EL (cell line): ENCODE measurements around the gene PCDHB15.
"Not testable (repeated sequence)": the region's sequence is repeated elsewhere in the genome, so short reads cannot be mapped to it uniquely, and the experiment has no call there.

ENCODE experiments used
- DNase-seq: peaks from one replicate; pipeline ENCODE4 v3.0.0-alpha.2; 2016

Gene PCDHB15

DNA sequence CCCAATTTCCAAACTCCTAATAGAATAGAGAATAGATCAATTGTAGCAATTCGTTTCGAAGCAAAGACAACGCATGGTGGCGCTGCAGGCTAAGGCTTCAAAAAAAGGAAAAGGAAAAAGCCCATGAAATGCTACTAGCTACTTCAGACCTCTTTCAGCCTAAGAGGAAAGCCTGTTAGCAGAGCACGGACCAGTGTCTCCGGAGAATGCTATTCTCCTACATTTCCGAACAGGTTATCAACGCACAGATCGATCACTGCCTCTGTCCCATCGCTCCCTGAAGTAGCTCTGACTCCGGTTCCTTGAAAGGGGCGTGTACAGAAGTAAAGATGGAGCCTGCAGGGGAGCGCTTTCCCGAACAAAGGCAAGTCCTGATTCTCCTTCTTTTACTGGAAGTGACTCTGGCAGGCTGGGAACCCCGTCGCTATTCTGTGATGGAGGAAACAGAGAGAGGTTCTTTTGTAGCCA is at the start of gene PCDHB15:
Gene PCDHB15 (plus strand): TSS at position 146 of the 468 bp plus-strand sequence. CDS start 184 bp downstream, at position 330.
- peak; percentile 26 for DNase-seq

DNA sequence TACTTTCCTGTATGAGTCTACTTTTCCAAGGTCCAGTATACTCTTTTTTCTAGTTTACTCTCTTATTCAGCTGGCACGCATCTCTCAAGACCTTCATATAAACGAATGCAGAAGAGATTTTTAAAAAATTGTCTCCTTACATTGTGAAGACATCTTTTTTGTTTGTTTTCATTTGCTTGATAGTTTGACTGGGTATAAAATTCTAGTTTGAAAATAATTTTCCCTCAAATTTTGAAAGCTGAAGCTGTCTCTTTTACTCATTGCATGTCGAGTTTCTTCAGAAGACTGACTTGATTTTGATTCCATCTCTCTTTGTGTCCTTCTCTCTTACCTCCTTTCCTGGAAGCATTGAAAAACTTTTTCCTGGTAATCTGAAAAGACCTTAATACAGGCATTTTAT is 48.8 kb upstream of the PCDHB15 start:
- no peak for DNase-seq

DNA sequence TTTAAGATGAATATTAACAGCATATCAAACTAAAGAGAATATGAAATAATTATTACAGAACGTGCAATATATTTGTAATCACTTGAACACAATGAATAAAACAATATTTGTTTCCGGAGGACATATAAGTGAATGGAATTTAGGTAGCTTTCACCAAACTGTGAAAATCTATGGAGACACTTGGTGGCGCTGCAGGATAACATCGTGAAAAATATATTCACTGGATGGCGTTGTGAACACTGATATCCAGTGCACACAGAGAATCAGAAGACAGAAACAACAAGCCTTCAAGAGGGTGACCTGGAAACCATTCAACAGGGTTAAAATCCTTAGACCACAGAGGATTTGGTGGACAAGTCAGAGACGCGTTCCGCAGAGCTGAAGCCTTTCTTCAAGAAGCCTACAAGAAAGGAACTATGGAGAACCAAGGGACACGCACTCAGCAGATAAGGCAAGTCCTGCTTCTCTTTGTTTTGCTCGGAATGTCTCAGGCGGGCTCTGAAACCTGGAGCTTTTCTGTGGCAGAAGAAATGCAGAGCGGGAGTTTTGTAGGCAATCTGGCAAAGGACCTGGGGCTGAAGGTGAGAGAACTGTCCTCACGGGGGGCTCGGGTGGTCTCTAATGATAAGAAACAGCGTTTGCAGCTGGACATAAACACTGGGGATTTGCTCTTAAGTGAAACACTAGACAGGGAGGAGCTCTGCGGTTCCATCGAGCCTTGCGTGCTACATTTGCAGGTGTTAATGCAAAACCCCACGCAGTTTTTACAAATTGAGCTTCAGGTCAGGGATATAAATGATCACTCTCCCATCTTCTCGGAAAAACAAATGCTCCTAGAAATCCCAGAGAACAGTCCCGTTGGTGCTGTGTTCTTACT is 45.6 kb upstream of the PCDHB15 start, which contains the start of gene PCDHB11:
Gene PCDHB11 (plus strand): TSS at position 269 of the 877 bp plus-strand sequence. CDS start 148 bp downstream, at position 417.
- peak; percentile 3 for DNase-seq

DNA sequence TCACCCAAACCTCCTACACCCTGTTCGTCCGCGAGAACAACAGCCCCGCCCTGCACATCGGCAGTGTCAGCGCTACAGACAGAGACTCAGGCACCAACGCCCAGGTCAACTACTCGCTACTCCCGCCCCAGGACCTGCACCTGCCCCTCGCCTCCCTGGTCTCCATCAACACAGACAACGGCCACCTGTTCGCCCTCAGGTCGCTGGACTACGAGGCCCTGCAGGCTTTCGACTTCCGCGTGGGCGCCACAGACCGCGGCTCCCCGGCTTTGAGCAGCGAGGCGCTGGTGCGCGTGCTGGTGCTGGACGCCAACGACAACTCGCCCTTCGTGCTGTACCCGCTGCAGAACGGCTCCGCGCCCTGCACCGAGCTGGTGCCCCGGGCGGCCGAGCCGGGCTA is 44.1 kb upstream of the PCDHB15 start:
- not testable (repeated sequence) for DNase-seq

DNA sequence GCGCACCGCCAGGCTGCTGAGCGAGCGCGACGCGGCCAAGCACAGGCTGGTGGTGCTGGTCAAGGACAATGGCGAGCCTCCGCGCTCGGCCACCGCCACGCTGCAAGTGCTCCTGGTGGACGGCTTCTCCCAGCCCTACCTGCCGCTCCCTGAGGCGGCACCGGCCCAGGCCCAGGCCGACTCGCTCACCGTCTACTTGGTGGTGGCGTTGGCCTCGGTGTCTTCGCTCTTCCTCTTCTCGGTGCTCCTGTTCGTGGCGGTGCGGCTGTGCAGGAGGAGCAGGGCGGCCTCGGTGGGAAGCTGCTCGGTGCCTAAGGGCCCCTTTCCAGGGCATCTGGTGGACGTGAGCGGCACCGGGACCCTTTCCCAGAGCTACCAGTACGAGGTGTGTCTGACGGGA is 43.5 kb upstream of the PCDHB15 start:
- DNase-seq, result not testable (repeated sequence)

DNA sequence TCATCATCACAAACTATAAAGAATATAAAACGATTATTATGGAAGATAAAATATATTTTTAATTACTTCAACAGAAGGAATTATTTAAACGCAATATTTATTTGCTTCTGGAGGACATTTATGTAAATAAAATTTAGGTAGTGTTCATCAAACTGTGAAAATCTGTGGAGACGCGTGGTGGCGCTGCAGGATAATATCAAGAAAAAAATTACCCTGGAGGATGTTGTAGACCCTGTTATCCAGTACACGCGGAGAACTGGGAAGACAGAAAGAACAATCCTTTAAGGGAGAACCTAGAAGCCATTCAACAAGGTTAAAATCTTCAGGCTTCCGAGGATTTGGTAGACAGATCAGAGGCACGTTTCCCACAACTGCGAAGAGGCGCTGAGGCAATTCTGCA is 36.7 kb upstream of the PCDHB15 start, which contains the start of gene PCDHB12:
Gene PCDHB12 (plus strand): TSS at position 242 of the 400 bp plus-strand sequence. CDS start 189 bp downstream, outside the sequence.
- peak; percentile 21 for DNase-seq

DNA sequence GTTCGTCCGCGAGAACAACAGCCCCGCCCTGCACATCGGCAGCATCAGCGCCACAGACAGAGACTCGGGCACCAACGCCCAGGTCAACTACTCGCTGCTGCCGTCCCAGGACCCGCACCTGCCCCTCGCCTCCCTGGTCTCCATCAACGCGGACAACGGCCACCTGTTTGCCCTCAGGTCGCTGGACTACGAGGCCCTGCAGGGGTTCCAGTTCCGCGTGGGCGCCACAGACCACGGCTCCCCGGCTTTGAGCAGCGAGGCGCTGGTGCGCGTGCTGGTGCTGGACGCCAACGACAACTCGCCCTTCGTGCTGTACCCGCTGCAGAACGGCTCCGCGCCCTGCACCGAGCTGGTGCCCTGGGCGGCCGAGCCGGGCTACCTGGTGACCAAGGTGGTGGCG is 34.9 kb upstream of the PCDHB15 start:
- DNase-seq, result not testable (repeated sequence)

DNA sequence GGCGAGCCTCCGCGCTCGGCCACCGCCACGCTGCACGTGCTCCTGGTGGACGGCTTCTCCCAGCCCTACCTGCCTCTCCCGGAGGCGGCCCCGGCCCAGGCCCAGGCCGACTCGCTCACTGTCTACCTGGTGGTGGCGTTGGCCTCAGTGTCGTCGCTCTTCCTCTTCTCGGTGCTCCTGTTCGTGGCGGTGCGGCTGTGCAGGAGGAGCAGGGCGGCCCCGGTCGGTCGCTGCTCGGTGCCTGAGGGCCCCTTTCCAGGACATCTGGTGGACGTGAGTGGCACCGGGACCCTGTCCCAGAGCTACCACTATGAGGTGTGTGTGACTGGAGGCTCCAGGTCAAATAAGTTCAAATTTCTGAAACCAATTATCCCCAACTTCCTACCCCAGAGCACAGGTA is 34.3 kb upstream of the PCDHB15 start:
- not testable (repeated sequence) for DNase-seq

DNA sequence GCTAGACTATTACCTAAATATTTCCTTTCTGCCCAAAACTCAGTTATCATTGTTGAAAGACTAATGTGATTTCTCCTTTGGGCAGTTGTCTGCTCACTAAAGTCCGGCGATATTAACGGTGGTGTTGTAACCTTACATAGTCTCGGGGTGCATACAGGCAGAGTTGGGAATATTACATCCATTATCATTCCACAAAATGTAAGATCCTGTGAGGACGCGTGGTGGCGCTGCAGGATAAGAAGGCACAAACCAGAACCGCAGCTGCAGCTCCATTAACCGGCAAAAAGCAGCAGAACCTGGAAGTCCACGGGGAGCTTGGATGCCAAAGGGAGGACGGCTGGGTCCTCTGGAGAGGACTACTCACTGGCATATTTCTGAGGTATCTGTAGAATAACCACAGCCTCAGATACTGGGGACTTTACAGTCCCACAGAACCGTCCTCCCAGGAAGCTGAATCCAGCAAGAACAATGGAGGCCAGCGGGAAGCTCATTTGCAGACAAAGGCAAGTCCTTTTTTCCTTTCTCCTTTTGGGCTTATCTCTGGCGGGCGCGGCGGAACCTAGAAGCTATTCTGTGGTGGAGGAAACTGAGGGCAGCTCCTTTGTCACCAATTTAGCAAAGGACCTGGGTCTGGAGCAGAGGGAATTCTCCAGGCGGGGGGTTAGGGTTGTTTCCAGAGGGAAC is 31.4 kb upstream of the PCDHB15 start, which contains the start of gene PCDHB13:
Gene PCDHB13 (plus strand): TSS at position 264 of the 684 bp plus-strand sequence. CDS start 205 bp downstream, at position 469.
- DNase-seq, result peak; percentile 64

DNA sequence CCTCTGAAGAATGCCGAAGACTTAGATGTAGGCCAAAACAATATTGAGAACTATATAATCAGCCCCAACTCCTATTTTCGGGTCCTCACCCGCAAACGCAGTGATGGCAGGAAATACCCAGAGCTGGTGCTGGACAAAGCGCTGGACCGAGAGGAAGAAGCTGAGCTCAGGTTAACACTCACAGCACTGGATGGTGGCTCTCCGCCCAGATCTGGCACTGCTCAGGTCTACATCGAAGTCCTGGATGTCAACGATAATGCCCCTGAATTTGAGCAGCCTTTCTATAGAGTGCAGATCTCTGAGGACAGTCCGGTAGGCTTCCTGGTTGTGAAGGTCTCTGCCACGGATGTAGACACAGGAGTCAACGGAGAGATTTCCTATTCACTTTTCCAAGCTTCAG is 30.6 kb upstream of the PCDHB15 start:
- DNase-seq, result not testable (repeated sequence)

DNA sequence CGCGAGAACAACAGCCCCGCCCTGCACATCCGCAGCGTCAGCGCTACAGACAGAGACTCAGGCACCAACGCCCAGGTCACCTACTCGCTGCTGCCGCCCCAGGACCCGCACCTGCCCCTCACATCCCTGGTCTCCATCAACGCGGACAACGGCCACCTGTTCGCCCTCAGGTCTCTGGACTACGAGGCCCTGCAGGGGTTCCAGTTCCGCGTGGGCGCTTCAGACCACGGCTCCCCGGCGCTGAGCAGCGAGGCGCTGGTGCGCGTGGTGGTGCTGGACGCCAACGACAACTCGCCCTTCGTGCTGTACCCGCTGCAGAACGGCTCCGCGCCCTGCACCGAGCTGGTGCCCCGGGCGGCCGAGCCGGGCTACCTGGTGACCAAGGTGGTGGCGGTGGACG is 29.7 kb upstream of the PCDHB15 start:
- not testable (repeated sequence) for DNase-seq

DNA sequence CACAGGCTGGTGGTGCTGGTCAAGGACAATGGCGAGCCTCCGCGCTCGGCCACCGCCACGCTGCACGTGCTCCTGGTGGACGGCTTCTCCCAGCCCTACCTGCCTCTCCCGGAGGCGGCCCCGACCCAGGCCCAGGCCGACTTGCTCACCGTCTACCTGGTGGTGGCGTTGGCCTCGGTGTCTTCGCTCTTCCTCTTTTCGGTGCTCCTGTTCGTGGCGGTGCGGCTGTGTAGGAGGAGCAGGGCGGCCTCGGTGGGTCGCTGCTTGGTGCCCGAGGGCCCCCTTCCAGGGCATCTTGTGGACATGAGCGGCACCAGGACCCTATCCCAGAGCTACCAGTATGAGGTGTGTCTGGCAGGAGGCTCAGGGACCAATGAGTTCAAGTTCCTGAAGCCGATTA is 29.2 kb upstream of the PCDHB15 start:
- not testable (repeated sequence) for DNase-seq

DNA sequence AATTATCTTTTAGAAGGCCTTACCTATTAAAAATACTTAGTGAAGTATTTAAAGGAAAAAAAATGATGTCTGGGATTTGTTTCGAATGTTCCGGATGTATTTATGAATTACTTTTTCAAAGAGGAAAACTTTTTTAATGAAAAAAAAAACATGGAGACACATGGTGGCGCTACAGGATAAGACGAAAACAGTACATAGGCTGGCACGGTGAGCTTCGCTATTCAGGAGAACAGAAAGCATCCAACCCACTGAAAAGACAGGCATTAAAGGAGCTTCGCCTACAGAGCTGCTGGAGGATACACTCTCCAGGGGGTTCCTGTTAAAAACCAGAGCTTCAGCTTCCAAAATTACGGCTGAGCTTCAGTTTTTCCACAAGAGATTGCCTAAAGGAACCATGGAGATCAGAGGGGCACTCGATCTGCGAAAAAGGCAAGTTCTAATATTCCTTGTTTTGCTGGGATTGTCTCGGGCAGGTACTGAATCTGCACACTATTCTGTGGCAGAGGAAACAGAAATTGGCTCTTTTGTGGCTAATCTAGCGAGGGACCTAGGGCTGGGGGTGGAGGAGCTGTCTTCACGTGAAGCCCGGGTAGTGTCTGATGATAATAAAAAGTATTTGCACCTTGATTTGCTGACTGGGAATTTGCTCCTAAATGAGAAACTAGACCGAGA is 21.9 kb upstream of the PCDHB15 start, which contains the start of gene PCDHB14:
Gene PCDHB14 (plus strand): TSS at position 232 of the 672 bp plus-strand sequence. CDS start 163 bp downstream, at position 395.
- peak; percentile 60 for DNase-seq

DNA sequence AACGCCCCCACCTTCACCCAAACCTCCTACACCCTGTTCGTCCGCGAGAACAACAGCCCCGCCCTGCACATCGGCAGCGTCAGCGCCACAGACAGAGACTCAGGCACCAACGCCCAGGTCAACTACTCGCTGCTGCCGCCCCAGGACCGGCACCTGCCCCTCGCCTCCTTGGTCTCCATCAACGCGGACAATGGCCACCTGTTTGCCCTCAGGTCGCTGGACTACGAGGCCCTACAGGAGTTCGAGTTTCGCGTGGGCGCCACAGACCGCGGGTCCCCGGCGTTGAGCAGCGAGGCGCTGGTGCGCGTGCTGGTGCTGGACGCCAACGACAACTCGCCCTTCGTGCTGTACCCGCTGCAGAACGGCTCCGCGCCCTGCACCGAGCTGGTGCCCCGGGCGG is 20.4 kb upstream of the PCDHB15 start:
- DNase-seq, result not testable (repeated sequence)

DNA sequence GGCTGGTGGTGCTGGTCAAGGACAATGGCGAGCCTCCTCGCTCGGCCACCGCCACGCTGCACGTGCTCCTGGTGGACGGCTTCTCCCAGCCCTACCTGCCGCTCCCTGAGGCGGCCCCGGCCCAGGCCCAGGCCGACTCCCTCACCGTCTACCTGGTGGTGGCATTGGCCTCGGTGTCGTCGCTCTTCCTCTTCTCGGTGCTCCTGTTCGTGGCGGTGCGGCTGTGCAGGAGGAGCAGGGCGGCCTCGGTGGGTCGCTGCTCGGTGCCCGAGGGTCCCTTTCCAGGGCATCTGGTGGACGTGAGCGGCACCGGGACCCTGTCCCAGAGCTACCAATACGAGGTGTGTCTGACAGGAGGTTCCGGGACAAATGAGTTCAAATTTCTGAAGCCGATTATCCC is 19.8 kb upstream of the PCDHB15 start:
- DNase-seq, result not testable (repeated sequence)

DNA sequence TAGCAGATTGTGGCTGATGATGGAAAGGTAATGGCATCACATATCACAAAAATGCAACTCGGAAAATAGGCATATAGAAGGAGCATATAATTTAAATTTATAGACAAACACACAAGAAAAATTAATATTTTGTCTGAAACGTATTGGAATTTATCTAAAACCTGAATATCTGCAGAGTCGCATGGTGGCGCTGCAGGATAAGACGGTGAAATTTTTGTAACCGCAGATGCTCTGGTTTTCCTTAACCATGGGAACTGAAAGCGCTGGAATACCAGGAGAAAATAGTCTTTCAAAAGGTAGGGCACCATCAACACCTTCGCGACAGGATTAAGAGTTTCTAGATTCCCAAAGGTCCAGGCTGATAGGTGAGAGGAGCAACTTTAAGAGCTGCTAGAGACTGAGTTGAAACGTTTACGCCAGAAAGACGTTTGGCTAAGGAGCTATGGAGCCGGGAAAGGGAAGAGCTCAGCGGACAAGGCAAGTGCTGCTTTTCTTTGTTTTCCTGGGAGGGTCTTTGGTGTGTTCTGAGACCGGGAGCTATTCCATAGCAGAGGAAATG is 11.0 kb upstream of the PCDHB15 start:
- DNase-seq, result peak; percentile 28

DNA sequence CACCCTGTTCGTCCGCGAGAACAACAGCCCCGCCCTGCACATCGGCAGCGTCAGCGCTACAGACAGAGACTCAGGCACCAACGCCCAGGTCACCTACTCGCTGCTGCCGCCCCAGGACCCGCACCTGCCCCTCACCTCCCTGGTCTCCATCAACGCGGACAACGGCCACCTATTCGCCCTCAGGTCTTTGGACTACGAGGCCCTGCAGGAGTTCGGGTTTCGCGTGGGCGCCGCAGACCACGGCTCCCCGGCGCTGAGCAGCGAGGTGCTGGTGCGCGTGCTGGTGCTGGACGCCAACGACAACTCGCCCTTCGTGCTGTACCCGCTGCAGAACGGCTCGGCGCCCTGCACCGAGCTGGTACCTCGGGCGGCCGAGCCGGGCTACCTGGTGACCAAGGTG is 9.3 kb upstream of the PCDHB15 start:
- not testable (repeated sequence) for DNase-seq

DNA sequence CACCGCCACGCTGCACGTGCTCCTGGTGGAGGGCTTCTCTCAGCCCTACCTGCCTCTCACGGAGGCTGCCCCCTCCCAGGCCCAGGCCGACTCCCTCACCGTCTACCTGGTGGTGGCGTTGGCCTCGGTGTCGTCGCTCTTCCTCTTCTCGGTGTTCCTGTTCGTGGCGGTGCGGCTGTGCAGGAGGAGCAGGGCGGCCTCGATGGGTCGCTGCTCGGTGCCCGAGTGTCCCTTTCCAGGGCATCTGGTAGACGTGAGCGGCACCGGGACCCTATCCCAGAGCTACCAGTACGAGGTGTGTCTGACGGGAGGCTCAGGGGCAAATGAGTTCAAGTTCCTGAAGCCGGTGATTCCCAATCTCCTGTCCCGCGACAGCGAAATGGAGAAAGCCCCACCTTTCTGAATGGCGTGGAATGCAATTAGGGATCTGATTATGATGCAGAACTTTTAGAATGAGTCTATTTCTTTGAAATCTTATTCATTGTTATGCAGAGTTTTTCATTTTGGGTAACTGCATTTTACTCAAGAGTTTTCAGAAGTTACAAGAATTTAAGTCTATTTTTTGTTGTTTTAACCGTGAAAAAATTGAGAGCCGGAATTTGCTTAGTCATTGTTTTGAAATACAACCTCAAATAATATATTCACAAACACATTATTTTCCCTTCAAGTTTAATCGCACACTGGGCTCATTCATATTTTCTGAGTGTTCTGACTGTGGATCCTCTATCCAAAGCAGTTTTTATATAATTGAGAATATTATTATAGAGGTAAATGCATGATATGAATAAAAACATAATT is 8.5 kb upstream of the PCDHB15 start:
- DNase-seq, result no peak

DNA sequence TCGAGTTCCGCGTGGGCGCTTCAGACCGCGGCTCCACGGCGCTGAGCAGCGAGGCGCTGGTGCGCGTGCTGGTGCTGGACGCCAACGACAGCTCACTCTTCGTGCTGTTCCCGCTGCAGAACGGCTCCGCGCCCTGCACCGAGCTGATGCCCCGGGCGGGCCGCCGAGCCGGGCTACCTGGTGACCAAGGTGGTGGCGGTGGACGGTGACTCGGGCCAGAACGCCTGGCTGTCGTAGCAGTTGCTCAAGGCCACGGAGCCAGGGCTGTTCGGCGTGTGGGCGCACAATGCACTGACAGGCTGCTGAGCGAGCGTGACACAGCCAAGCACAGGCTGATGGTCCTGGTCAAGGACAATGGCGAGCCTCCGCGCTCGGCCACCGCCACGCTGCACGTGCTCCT is 3.7 kb upstream of the PCDHB15 start:
- DNase-seq, result no peak

DNA sequence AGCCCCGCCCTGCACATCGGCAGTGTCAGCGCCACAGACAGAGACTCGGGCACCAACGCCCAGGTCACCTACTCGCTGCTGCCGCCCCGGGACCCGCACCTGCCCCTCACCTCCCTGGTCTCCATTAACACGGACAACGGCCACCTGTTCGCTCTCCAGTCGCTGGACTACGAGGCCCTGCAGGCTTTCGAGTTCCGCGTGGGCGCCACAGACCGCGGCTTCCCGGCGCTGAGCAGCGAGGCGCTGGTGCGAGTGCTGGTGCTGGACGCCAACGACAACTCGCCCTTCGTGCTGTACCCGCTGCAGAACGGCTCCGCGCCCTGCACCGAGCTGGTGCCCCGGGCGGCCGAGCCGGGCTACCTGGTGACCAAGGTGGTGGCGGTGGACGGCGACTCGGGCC is 1.8 kb downstream of the PCDHB15 start:
- DNase-seq, result not testable (repeated sequence)

DNA sequence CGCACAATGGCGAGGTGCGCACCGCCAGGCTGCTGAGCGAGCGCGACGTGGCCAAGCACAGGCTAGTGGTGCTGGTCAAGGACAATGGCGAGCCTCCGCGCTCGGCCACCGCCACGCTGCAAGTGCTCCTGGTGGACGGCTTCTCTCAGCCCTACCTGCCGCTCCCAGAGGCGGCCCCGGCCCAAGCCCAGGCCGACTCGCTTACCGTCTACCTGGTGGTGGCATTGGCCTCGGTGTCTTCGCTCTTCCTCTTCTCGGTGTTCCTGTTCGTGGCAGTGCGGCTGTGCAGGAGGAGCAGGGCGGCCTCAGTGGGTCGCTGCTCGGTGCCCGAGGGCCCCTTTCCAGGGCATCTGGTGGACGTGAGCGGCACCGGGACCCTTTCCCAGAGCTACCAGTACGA is 2.2 kb downstream of the PCDHB15 start:
- not testable (repeated sequence) for DNase-seq
